Activated naive CD8-positive, alpha-beta T cell (primary cell): ENCODE measurements around the gene INTS4.
"Not testable (repeated sequence)": the region's sequence is repeated elsewhere in the genome, so short reads cannot be mapped to it uniquely, and the experiment has no call there.

Experiments used
- H3K27ac Mint-ChIP-seq: one replicate; pipeline ENCODE4 v1.8.0; 2021; ENCODE audit warnings: mixed read lengths
- H3K27me3 Mint-ChIP-seq: one replicate; pipeline ENCODE4 v1.8.0; 2021; ENCODE audit warnings: mixed read lengths
- H3K36me3 Mint-ChIP-seq: one replicate; pipeline ENCODE4 v1.8.0; 2021; ENCODE audit warnings: mixed read lengths
- H3K4me1 Mint-ChIP-seq: one replicate; pipeline ENCODE4 v1.8.0; 2021; ENCODE audit warnings: low read depth, mixed read lengths
- H3K4me3 Mint-ChIP-seq: one replicate; pipeline ENCODE4 v1.8.0; 2021; ENCODE audit warnings: mild to moderate bottlenecking, mixed read lengths
- H3K9me3 Mint-ChIP-seq: one replicate; pipeline ENCODE4 v1.8.0; 2021; ENCODE audit warnings: low read depth, mixed read lengths

The INTS4 gene

DNA sequence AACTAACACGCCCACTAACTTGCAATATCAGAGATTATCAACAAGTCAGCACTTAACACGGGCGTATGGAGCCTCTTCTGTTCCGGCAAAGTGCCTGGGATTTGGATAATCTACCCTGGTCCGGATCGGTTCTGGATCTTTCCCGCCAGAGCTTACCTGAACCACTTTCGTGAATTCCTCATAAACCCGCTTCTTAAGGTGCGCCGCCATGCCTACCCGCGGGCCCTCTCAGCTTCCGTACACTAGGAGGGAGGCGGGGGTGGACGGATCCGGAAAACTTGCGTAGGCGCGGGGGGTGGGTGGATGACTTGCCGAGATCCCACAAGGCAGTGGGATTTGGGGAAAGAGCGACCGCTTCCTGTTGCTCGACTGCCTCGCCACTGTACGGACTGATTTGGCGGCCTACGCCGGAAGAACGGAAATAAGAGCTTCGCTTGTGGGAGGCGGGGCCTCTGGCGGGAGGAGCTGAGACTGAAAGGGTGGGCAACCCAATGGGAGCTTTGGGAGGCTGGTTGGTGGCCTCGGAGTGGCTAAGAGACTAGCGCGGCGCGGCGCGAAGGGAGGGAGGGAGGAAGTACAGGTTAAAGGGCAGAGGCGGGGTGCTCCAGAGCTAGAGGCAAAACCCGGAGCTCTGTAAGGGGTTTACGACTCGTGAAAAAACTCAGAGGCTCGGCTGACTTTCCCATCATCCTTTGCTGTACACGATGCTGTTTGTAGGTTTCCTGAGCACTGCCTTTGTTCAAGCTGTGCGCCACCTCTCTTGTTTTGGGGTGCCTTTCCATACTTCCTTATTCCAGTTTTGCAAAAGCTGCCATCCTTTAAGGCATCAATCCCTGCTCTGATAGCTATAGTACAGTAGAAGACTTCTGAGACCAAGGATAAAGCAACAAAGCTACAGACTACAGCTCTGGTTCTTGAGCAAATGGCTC is at the start of gene INTS4:
Gene INTS4, minus strand, starts transcription at position 235 of the 929 bp plus-strand sequence. Its CDS starts 25 bp downstream, at position 210.
- Mint-ChIP-seq H3K27ac (peak within 1 kb of the TSS; percentile 98), H3K36me3 (no peaks in the 10 kb centered on the region), H3K4me3 (peak within 1 kb of the TSS; percentile 97), H3K4me1 (peaks cover 13% of the 10 kb centered on the region), H3K27me3 (no peaks in the 10 kb centered on the region), H3K9me3 (no peaks in the 10 kb centered on the region)

- Mint-ChIP-seq H3K4me3 (no peak overlapping the region), H3K27ac (no peak overlapping the region), H3K36me3 (no peaks in the 10 kb centered on the region), H3K9me3 (no peaks in the 10 kb centered on the region), H3K4me1 (peaks cover 16% of the 10 kb centered on the region), H3K27me3 (no peaks in the 10 kb centered on the region)
These were observed 47.5 kb upstream of the INTS4 start for GRCh38 chr11:78041843-78042440.

GRCh38 chr11:78041380-78041719 is 46.9 kb upstream of the INTS4 start:
- H3K4me3 Mint-ChIP-seq, H3K9me3 Mint-ChIP-seq, H3K27ac Mint-ChIP-seq, H3K27me3 Mint-ChIP-seq, H3K36me3 Mint-ChIP-seq: not testable (repeated sequence)
- H3K4me1 Mint-ChIP-seq = peaks cover 16% of the 10 kb centered on the region

DNA sequence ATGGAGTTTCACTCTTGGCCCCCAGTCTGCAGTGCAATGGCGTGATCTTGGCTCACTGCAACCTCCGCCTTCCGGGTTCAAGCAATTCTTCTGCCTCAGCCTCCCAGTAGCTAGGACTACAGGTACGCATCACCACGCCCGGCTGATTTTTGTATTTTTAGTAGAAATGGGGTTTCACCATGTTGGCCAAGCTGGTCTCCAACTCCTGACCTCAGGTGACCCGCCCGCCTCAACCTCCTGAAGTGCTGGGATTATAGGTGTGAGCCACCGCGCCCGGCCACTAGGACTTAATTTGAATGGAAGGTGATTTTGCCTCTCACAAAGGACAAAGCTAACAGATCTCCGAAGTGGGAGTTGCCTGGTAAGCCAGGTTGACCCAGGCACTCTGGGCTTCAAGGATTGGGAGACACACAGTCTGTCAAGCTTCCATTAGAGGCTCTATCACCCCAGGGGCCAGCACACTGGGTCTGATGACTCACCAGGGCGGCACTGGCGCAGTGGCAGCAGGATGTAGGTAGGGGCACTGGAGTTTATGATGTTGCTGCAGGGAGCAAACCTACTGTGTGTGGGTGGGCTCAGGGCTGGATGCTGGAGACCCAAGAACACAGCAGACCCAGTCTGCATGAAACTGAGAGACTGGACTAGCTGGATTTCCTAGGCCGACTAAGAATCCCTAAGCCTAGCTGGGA is 46.4 kb upstream of the INTS4 start:
- Mint-ChIP-seq H3K9me3 (no peaks in the 10 kb centered on the region), H3K27ac (no peak overlapping the region), H3K27me3 (no peaks in the 10 kb centered on the region), H3K4me1 (peaks cover 13% of the 10 kb centered on the region), H3K4me3 (no peak overlapping the region), H3K36me3 (no peaks in the 10 kb centered on the region)

GRCh38 chr11:78039919-78040671 is 45.6 kb upstream of the INTS4 start:
- H3K4me3 Mint-ChIP-seq = peak overlapping the region; percentile 40
- H3K36me3 Mint-ChIP-seq = no peaks in the 10 kb centered on the region
- H3K27ac Mint-ChIP-seq = peak overlapping the region; percentile 90
- no peaks in the 10 kb centered on the region for H3K9me3 Mint-ChIP-seq
- H3K27me3 Mint-ChIP-seq = no peaks in the 10 kb centered on the region
- peaks cover 10% of the 10 kb centered on the region for H3K4me1 Mint-ChIP-seq

DNA sequence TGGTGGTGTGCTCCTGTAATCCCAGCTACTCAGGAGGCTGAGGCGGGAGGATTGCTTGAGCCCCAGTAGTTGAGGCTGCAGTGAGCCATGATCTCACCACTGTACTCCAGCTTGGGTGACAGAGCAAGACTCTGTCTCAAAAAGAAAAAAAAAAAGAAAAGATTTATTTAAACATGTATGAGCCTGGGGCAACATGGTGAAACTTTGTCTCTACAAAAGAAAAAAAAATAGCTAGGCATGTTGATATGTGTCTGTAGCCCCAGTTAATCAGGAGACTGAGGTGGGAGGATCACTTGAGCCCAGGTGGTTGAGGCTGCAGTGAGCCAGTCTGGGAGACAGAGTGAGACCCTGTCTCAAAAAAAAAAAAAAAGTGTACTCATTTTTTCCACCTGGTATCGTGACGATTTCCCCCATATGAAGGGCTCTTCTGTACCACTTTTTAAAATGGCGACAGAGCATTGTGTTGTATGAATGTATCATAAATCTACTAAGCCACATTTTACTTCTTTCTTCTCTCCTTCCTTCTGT is 45.0 kb upstream of the INTS4 start:
- H3K9me3 Mint-ChIP-seq = no peaks in the 10 kb centered on the region
- H3K27me3 Mint-ChIP-seq = no peaks in the 10 kb centered on the region
- peak overlapping the region; percentile 90 for H3K27ac Mint-ChIP-seq
- peak overlapping the region; percentile 15 for H3K4me3 Mint-ChIP-seq
- peaks cover 10% of the 10 kb centered on the region for H3K4me1 Mint-ChIP-seq
- H3K36me3 Mint-ChIP-seq = no peaks in the 10 kb centered on the region

DNA sequence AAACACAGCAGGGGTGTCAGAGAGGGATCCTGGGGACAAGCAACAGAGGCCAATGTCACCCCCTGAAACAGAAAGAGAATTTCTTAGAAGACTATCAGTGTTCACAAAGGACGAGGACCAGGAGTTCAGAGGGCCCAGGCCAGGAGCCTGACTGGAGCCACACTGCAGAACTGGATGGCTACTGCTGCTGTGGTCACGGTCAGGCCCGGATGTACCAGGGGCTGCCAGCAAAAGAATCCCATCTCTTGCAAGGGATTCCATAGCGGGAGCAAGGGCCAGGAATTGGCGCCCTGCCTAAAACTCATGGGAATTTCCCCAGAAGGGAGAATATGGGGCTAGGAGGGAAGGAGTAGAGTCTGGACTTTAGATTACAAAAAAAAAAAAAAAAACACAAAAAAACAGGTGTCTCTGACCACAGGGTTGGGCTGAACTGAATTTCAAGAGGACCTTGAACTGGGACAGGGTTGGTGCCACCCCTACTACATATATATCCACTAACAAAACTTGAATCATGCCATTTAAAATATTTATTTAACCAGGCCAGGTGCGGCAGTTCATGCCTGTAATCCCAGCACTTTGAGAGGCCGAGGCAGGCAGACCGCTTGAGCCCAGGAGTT is 44.3 kb upstream of the INTS4 start:
- H3K4me3 Mint-ChIP-seq = no peak overlapping the region
- no peaks in the 10 kb centered on the region for H3K27me3 Mint-ChIP-seq
- H3K27ac Mint-ChIP-seq = no peak overlapping the region
- no peaks in the 10 kb centered on the region for H3K36me3 Mint-ChIP-seq
- peaks cover 10% of the 10 kb centered on the region for H3K4me1 Mint-ChIP-seq
- no peaks in the 10 kb centered on the region for H3K9me3 Mint-ChIP-seq

DNA sequence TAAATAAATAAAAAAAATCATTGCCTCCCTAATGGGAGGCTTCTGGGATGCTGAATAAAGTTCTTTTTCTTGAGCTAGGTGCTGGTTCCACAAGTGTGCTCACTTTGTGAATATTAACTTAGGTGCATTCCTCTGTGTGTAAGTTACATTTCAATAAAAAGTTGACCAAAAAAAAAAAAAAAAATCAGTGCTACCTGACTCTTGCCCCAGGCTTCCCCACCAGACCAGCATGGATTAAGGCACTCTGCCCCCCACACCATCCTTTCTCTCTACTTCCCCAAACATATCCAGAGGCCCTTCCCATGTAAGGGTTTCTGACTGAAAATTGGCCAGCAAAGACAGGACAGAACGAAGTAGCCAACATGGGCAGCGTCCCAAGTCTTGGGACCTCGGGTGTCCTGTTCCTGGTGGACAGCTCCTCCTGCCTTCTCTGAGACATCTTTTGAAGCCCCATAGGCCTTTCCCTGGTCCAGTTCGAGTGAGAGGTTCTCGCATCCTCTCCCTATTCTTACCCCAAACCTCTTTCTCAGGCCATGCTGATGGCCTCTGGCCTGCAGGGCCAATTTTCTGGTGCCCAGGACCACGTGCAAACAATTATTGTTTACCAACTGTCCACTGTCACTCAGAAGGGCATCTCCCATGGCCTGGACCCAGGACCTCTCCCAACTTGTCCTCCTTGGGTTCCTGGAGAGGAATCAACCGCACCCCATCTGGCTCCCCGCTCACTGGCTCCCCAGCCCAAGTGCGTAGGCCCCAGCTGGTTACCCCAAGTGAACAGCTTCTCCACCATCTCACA is 43.6 kb upstream of the INTS4 start:
- Mint-ChIP-seq H3K36me3 (no peaks in the 10 kb centered on the region), H3K9me3 (no peaks in the 10 kb centered on the region), H3K27me3 (no peaks in the 10 kb centered on the region), H3K4me1 (peaks cover 10% of the 10 kb centered on the region), H3K27ac (no peak overlapping the region), H3K4me3 (no peak overlapping the region)

DNA sequence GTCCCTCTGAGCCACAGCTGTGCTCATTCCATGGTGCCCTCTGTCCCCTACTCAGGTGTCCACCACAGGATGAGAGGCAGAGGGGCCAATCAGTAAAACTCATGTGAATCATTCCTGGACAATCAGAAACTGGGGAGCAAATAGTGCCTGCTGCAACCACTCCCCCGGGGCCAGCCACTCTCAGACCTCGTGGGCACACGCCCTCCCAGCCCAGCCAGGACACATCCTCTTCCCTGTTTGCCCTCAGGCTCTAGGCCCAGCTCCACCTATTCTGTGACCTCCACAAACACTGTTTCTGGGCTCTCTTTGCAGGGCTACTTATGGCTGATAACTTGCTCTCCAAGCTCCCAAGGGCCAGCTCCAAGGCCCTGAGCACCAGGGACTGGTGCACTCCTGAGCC is 42.6 kb upstream of the INTS4 start:
- no peak overlapping the region for H3K27ac Mint-ChIP-seq
- no peak overlapping the region for H3K4me3 Mint-ChIP-seq
- no peaks in the 10 kb centered on the region for H3K27me3 Mint-ChIP-seq
- no peaks in the 10 kb centered on the region for H3K9me3 Mint-ChIP-seq
- peaks cover 10% of the 10 kb centered on the region for H3K4me1 Mint-ChIP-seq
- no peaks in the 10 kb centered on the region for H3K36me3 Mint-ChIP-seq

GRCh38 chr11:78036313-78036712 is 41.8 kb upstream of the INTS4 start:
- H3K36me3 Mint-ChIP-seq = no peaks in the 10 kb centered on the region
- H3K27ac Mint-ChIP-seq = no peak overlapping the region
- H3K9me3 Mint-ChIP-seq = no peaks in the 10 kb centered on the region

DNA sequence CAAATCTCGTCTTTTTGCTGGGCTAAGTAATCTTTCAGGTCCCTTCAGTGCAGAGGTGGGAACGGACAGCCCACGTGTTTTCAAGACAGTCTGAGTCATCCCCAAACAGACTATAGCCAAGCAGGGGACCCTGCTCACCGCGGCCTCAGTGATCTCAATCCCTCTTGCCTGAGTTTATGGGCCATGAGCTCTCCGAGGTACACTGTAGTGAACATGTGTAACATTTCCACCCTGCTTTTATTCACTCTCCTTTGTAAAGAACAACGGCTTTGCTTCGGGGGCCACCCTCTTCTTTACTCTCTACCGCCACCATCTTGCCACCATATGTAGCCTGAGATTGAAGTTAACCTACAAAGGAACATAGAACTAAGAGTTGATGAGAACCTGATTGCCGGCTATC is 40.2 kb upstream of the INTS4 start:
- no peaks in the 10 kb centered on the region for H3K36me3 Mint-ChIP-seq
- no peaks in the 10 kb centered on the region for H3K27me3 Mint-ChIP-seq
- no peak overlapping the region for H3K27ac Mint-ChIP-seq
- no peaks in the 10 kb centered on the region for H3K9me3 Mint-ChIP-seq
- H3K4me3 Mint-ChIP-seq = no peak overlapping the region
- H3K4me1 Mint-ChIP-seq = peaks cover 2% of the 10 kb centered on the region

More at GRCh38 chr11:78036313-78036712, 41.8 kb upstream of the INTS4 start:
- Mint-ChIP-seq H3K4me3 (no peak overlapping the region), H3K27me3 (no peaks in the 10 kb centered on the region), H3K4me1 (peaks cover 10% of the 10 kb centered on the region)

GRCh38 chr11:78033040-78033439 is 38.6 kb upstream of the INTS4 start:
- no peak overlapping the region for H3K27ac Mint-ChIP-seq
- H3K4me1 Mint-ChIP-seq = no peaks in the 10 kb centered on the region
- no peaks in the 10 kb centered on the region for H3K9me3 Mint-ChIP-seq
- no peaks in the 10 kb centered on the region for H3K27me3 Mint-ChIP-seq
- H3K36me3 Mint-ChIP-seq = no peaks in the 10 kb centered on the region
- H3K4me3 Mint-ChIP-seq = no peak overlapping the region

GRCh38 chr11:78032090-78032489 is 37.6 kb upstream of the INTS4 start:
- Mint-ChIP-seq H3K9me3 (no peaks in the 10 kb centered on the region), H3K4me3 (no peak overlapping the region), H3K4me1 (no peaks in the 10 kb centered on the region), H3K27ac (no peak overlapping the region), H3K27me3 (no peaks in the 10 kb centered on the region), H3K36me3 (no peaks in the 10 kb centered on the region)
